HG02938 (cell line): ENCODE data around the gene SHOC1.
"Not testable (repeated sequence)": the region's sequence is repeated elsewhere in the genome, so short reads cannot be mapped to it uniquely, and the experiment has no call there.

Experiments used
- ATAC-seq: cut with Tn5 transposase; IDR thresholded peaks from one replicate; pipeline ENCODE4 v1.9.1; 2021; ENCODE audit warnings: mild to moderate bottlenecking, moderate library complexity; ENCODE audit not compliant: unreplicated experiment

The SHOC1 gene

DNA sequence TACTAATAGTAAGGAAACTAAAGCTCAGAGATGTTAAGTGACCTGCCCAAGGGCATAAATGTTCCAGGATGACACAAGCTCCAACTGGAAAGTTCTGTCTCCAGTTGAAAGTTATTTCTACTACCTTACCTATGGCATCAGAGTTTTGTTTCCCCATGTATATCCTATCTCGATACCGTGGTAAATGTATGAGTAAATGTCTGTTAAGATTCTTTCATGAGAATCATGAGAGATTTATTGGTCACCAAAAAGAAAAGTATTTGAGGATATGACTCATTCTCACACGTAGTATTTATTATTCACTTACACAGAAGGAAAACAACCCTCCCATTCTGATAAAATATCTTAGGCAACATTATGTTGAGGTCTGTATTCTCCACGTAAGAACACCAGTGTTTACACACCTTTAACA is 11.1 kb upstream of the SHOC1 start:
- ATAC-seq, result no peak

- ATAC-seq, result no peak
Observed at GRCh38 chr9:111805262-111805661, 10.5 kb upstream of the SHOC1 start.

GRCh38 chr9:111804636-111805035 is 9.9 kb upstream of the SHOC1 start:
- ATAC-seq, result no peak

GRCh38 chr9:111803924-111804323 is 9.2 kb upstream of the SHOC1 start:
- ATAC-seq, result no peak

GRCh38 chr9:111799915-111800526 is 5.3 kb upstream of the SHOC1 start:
- no peak for ATAC-seq

- no peak for ATAC-seq
Observed at GRCh38 chr9:111799506-111799905, 4.8 kb upstream of the SHOC1 start.

DNA sequence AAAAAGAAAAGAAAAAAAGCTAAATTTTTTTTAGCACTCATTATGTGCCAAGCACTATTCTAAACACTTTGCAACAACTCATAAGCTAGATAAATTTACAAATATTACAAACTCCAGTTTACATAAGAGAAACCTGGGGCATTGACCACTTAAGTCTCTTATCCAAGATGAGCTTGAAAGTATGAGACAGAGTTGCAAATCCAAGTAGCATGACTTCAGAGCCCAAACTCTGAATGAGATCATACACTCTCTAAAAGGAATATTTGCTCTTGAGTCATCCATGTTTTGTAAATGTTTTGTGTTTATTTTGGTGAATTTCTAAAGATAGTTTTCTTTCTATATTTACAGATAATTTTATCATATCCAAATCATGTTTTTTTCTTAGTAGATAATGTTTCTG is 4.0 kb upstream of the SHOC1 start:
- no peak for ATAC-seq

DNA sequence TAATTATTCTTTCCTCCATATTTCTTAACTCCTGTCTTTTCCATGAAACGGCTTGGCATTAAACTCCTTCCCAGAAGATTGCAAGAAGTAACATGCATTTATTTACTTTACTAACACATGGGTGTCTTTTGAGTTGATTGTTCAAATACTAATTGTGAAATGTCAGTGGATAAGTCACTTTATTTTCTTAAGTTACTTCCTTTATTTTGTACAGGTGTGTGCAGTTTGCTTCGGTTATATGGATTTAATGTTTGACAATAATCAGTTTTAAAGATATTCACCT is 761 bp upstream of the SHOC1 start:
- no peak for ATAC-seq

DNA sequence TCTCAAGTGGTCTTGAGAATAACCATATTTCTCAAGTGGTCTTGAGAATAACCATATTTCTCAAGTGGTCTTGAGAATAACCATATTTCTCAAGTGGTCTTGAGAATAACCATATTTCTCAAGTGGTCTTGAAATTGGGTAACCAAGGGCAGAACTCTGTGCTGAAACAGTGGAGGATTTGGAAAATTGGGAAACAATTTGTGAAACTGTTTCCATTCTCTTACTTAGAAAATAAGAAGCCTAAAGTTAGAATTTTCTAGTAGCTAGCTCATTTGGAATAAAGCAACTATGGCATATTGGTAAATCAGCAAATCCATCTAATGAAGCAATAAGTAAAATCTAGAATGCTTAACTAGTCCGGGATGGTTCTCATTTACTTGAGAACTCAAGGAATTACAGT is 2.9 kb downstream of the SHOC1 start:
- ATAC-seq, result not testable (repeated sequence)

- ATAC-seq, result no peak
Observed at GRCh38 chr9:111789881-111790280, 4.9 kb downstream of the SHOC1 start.

DNA sequence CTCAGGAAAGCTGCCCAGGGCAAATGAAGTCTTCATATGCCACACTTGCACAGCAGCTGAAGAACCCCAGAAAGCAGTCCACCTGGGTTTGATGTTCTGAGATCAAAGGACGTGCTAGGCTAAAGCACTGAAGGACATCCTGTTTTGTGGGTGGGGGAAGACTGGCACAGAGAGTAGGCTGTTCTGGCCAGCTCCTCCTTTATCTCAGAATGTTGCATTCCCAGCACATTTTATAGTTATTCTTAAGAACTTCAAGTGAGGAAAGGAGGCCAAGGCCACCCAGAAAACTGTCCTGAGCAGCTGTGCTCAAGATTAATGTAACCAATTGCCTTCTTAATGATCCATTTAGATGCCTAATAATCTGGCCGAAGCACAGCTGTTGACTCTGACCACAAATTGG is 10.9 kb downstream of the SHOC1 start:
- ATAC-seq, result no peak

GRCh38 chr9:111783424-111783823 is 11.3 kb downstream of the SHOC1 start:
- no peak for ATAC-seq

DNA sequence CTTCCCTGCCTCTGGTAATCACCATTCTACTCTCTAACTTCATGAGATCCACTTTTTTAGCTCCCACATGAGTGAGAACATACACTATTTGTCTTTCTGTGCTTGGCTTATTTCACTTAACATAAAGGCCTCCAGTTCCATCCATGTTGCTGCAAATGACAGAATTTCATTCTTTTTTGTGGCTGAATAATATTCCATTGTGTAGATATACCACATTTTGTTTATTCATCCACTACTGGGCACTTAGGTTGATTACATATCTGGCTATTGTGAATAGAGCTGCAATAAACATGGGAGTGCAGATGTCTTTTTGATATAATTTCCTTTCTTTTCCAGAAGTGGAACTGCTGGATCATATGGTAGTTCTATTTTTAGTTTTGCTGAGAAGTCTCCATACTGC is 28.7 kb downstream of the SHOC1 start:
- ATAC-seq, result no peak

- ATAC-seq, result no peak
Observed at GRCh38 chr9:111762556-111762955, 32.2 kb downstream of the SHOC1 start.

DNA sequence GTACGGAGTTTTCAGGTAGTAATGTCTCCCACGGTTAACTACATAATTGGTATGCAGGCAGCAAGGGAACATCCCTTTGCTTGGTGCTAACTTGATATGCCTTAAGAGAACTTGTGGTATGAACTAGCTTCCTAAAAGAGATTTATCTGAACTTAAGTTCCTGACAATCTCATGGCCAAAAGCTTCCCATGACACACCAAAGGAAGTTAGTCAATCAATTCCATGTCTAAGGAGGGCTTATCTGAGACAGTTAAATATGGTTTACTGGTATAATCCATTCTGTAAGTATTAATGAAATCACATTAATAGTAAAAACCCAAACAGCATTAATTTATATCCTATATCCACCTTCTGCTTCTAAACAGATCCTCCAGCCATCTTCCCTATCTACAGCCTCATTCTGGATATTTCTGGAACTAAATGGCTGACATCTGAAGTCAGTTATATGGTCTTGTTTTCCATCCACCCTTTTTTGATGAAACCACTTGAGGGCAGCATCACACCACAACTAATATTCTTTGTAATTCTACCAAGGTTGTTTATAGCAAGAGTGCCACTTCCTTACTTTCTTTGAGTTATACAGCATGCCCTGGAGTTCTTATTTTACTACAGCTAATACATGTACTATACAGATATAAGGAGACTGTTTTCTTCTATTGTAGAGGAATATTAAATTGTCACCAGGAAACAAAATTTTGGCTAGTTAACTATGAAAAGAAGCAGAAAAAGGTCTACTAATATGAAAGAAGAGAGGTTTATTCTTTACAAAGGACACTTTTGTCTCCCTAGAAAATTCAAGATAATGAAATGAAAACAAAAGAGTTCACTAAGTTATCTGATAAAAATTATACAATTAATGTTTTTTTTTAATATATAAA is 34.7 kb downstream of the SHOC1 start:
- ATAC-seq, result no peak

GRCh38 chr9:111754800-111755199 is 39.9 kb downstream of the SHOC1 start:
- ATAC-seq, result no peak

DNA sequence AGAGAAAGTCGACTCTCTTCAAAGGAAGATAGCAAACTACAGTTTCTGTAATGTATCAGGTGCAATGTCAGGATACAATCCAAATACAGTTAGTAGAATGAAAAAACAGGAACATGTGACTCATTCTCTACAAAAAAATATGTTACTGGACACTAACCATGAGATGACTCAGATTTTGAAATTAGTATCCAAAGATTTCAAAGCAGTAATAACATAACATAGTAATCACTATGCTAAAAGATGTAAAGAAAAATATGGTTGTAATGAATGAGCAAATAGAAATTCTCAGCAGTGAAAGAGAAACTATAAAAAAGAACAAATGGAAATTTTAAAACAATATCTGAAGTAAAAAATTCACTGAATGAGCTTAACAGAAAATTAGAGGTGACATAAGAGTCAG is 42.3 kb downstream of the SHOC1 start:
- ATAC-seq, result no peak
